ENCODE measurements around the gene FBXL4.

FBXL4 gene

GRCh38 chr6:98927534-98927933, 20.2 kb downstream of the FBXL4 start:
- H2BK15ac ChIP-seq (ENCODE audit: low read depth, poor library complexity, severe bottlenecking) = no peak overlapping the region
- H3K14ac ChIP-seq (ENCODE audit: low read length in 2 of 2) = no peak overlapping the region
- H2AFZ ChIP-seq (ENCODE audit: low read depth, low read length) = no peak overlapping the region
- DNase-seq = no peak
- no peak overlapping the region for H4K8ac ChIP-seq (ENCODE audit: low read length)
- no peak overlapping the region for H2BK5ac ChIP-seq (ENCODE audit: low read depth, low read length, poor library complexity, severe bottlenecking)
- no peak overlapping the region for H3K4me2 ChIP-seq (ENCODE audit: low read length, poor library complexity, severe bottlenecking)
- H3K9me3 ChIP-seq (ENCODE audit: control insufficient read depth, low read length) = no peaks in the 10 kb centered on the region
- H2BK120ac ChIP-seq (ENCODE audit: low read depth, low read length) = no peak overlapping the region
- no peak overlapping the region for H4K91ac ChIP-seq (ENCODE audit: low read length)
- no peak overlapping the region for H3K9ac ChIP-seq (ENCODE audit: low read length)
- peaks cover 2 to 31% of the 10 kb centered on the region in 2 experiments for H3K36me3 ChIP-seq (ENCODE audit: control insufficient read depth in 1 of 2, insufficient read depth in 2 of 2, low read depth in 1 of 2, low read length in 2 of 2)
- no peak overlapping the region for H3K4me3 ChIP-seq (ENCODE audit: insufficient read depth in 1 of 2, low read depth in 1 of 2, low read length in 2 of 2)
- no peak overlapping the region for H2AK5ac ChIP-seq (ENCODE audit: low read length, severe bottlenecking)
- H3K79me1 ChIP-seq (replicated peaks; ENCODE audit: low read length, poor library complexity, severe bottlenecking) = peaks cover 17% of the 10 kb centered on the region
- no peaks in the 10 kb centered on the region for H3K27me3 ChIP-seq (ENCODE audit: control insufficient read depth in 1 of 2, insufficient read depth in 1 of 2, low read length in 2 of 2)
- no peak overlapping the region for H3K23ac ChIP-seq (ENCODE audit: low read length in 2 of 2)
- H3K27ac ChIP-seq (ENCODE audit: low read length, poor library complexity, severe bottlenecking) = no peak overlapping the region
- no peak overlapping the region for H3K18ac ChIP-seq (ENCODE audit: low read depth in 1 of 2, low read length in 2 of 2)
- no peak overlapping the region for H3K4ac ChIP-seq (ENCODE audit: low read depth in 1 of 2, low read length in 2 of 2)
- no peak overlapping the region for H2BK12ac ChIP-seq (ENCODE audit: low read length in 2 of 2)
- H3K4me1 ChIP-seq (ENCODE audit: control insufficient read depth, insufficient read depth, low read depth, low read length) = no peaks in the 10 kb centered on the region

DNA sequence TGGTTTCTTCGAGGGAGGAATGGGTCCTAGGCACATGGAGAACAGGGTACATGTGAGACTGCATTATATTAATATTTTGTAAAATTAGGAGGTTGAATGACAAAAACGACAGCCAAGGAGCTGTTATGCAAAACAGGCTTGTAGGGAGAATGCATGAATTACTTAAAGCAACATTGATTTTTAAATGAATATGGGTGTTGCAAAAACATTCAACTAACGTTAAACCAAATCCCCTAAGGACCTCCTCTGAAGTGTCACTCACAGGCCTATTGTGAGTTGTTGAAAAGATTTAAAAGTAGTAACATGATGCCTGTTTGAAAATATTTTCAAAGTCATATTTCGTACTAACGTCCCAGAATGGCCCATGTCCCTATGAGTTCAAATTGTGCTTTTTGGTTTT, 21.9 kb downstream of the FBXL4 start:
- WGBS = 69% methylated on average over 2 of the region's 5 CpGs

GRCh38 chr6:98924647-98925046, 23.1 kb downstream of the FBXL4 start:
- DNase-seq = no peak
- Histone ChIP-seq H3K18ac (ENCODE audit: low read depth in 1 of 2, low read length in 2 of 2) (no peak overlapping the region), H3K27ac (ENCODE audit: low read length, poor library complexity, severe bottlenecking) (no peak overlapping the region), H2BK5ac (ENCODE audit: low read depth, low read length, poor library complexity, severe bottlenecking) (no peak overlapping the region), H3K4ac (ENCODE audit: low read depth in 1 of 2, low read length in 2 of 2) (no peak overlapping the region), H2BK120ac (ENCODE audit: low read depth, low read length) (no peak overlapping the region), H3K9ac (ENCODE audit: low read length) (no peak overlapping the region), H3K27me3 (ENCODE audit: control insufficient read depth in 1 of 2, insufficient read depth in 1 of 2, low read length in 2 of 2) (no peaks in the 10 kb centered on the region), H2BK12ac (ENCODE audit: low read length in 2 of 2) (no peak overlapping the region), H3K14ac (ENCODE audit: low read length in 2 of 2) (no peak overlapping the region), H2AK5ac (ENCODE audit: low read length, severe bottlenecking) (no peak overlapping the region), H3K4me3 (ENCODE audit: insufficient read depth in 1 of 2, low read depth in 1 of 2, low read length in 2 of 2) (no peak overlapping the region), H3K36me3 (ENCODE audit: control insufficient read depth in 1 of 2, insufficient read depth in 2 of 2, low read depth in 1 of 2, low read length in 2 of 2) (peaks cover 2 to 33% of the 10 kb centered on the region in 2 experiments), H3K79me1 (replicated peaks; ENCODE audit: low read length, poor library complexity, severe bottlenecking) (peaks cover 15% of the 10 kb centered on the region), H2AFZ (ENCODE audit: low read depth, low read length) (no peak overlapping the region), H3K4me2 (ENCODE audit: low read length, poor library complexity, severe bottlenecking) (no peak overlapping the region), H3K9me3 (ENCODE audit: control insufficient read depth, low read length) (no peaks in the 10 kb centered on the region), H3K23ac (ENCODE audit: low read length in 2 of 2) (no peak overlapping the region), H4K91ac (ENCODE audit: low read length) (no peak overlapping the region), H2BK15ac (ENCODE audit: low read depth, poor library complexity, severe bottlenecking) (no peak overlapping the region), H3K4me1 (ENCODE audit: control insufficient read depth, insufficient read depth, low read depth, low read length) (no peaks in the 10 kb centered on the region), H4K8ac (ENCODE audit: low read length) (no peak overlapping the region)
- 92% methylated on average over 4 of the region's 6 CpGs for WGBS

More for the DNA sequence above, 21.9 kb downstream of the FBXL4 start:
- H3K27me3 ChIP-seq (ENCODE audit: control insufficient read depth in 1 of 2, insufficient read depth in 1 of 2, low read length in 2 of 2) = no peaks in the 10 kb centered on the region
- peaks cover 2 to 31% of the 10 kb centered on the region in 2 experiments for H3K36me3 ChIP-seq (ENCODE audit: control insufficient read depth in 1 of 2, insufficient read depth in 2 of 2, low read depth in 1 of 2, low read length in 2 of 2)
- no peaks in the 10 kb centered on the region for H3K9me3 ChIP-seq (ENCODE audit: control insufficient read depth, low read length)
- no peak overlapping the region for H2AK5ac ChIP-seq (ENCODE audit: low read length, severe bottlenecking)
- no peak for DNase-seq
- peaks cover 15% of the 10 kb centered on the region for H3K79me1 ChIP-seq (replicated peaks; ENCODE audit: low read length, poor library complexity, severe bottlenecking)
- H3K9ac ChIP-seq (ENCODE audit: low read length) = no peak overlapping the region
- H4K8ac ChIP-seq (ENCODE audit: low read length) = no peak overlapping the region
- H3K4me2 ChIP-seq (ENCODE audit: low read length, poor library complexity, severe bottlenecking) = no peak overlapping the region
- H2BK5ac ChIP-seq (ENCODE audit: low read depth, low read length, poor library complexity, severe bottlenecking) = no peak overlapping the region
- H3K4me1 ChIP-seq (ENCODE audit: control insufficient read depth, insufficient read depth, low read depth, low read length) = no peaks in the 10 kb centered on the region
- H4K91ac ChIP-seq (ENCODE audit: low read length) = no peak overlapping the region
- H2BK12ac ChIP-seq (ENCODE audit: low read length in 2 of 2) = no peak overlapping the region
- no peak overlapping the region for H2AFZ ChIP-seq (ENCODE audit: low read depth, low read length)
- H3K14ac ChIP-seq (ENCODE audit: low read length in 2 of 2) = no peak overlapping the region
- H2BK15ac ChIP-seq (ENCODE audit: low read depth, poor library complexity, severe bottlenecking) = no peak overlapping the region
- no peak overlapping the region for H2BK120ac ChIP-seq (ENCODE audit: low read depth, low read length)
- H3K18ac ChIP-seq (ENCODE audit: low read depth in 1 of 2, low read length in 2 of 2) = no peak overlapping the region
- H3K4ac ChIP-seq (ENCODE audit: low read depth in 1 of 2, low read length in 2 of 2) = no peak overlapping the region
- H3K4me3 ChIP-seq (ENCODE audit: insufficient read depth in 1 of 2, low read depth in 1 of 2, low read length in 2 of 2) = no peak overlapping the region
- H3K27ac ChIP-seq (ENCODE audit: low read length, poor library complexity, severe bottlenecking) = no peak overlapping the region
- no peak overlapping the region for H3K23ac ChIP-seq (ENCODE audit: low read length in 2 of 2)

GRCh38 chr6:98920904-98921431, 26.8 kb downstream of the FBXL4 start:
- Histone ChIP-seq H2BK5ac (ENCODE audit: low read depth, low read length, poor library complexity, severe bottlenecking) (no peak overlapping the region), H3K14ac (ENCODE audit: low read length in 2 of 2) (no peak overlapping the region), H3K79me1 (replicated peaks; ENCODE audit: low read length, poor library complexity, severe bottlenecking) (peaks cover 12% of the 10 kb centered on the region), H3K18ac (ENCODE audit: low read depth in 1 of 2, low read length in 2 of 2) (no peak overlapping the region), H3K9me3 (ENCODE audit: control insufficient read depth, low read length) (no peaks in the 10 kb centered on the region), H2AK5ac (ENCODE audit: low read length, severe bottlenecking) (no peak overlapping the region), H4K91ac (ENCODE audit: low read length) (no peak overlapping the region), H3K27me3 (ENCODE audit: control insufficient read depth in 1 of 2, insufficient read depth in 1 of 2, low read length in 2 of 2) (no peaks in the 10 kb centered on the region), H3K4me3 (ENCODE audit: insufficient read depth in 1 of 2, low read depth in 1 of 2, low read length in 2 of 2) (no peak overlapping the region), H4K8ac (ENCODE audit: low read length) (no peak overlapping the region), H3K4me2 (ENCODE audit: low read length, poor library complexity, severe bottlenecking) (no peak overlapping the region), H3K23ac (ENCODE audit: low read length in 2 of 2) (no peak overlapping the region), H3K4ac (ENCODE audit: low read depth in 1 of 2, low read length in 2 of 2) (no peak overlapping the region), H3K27ac (ENCODE audit: low read length, poor library complexity, severe bottlenecking) (no peak overlapping the region), H2AFZ (ENCODE audit: low read depth, low read length) (no peak overlapping the region), H2BK15ac (ENCODE audit: low read depth, poor library complexity, severe bottlenecking) (no peak overlapping the region), H3K4me1 (ENCODE audit: control insufficient read depth, insufficient read depth, low read depth, low read length) (no peaks in the 10 kb centered on the region), H2BK12ac (ENCODE audit: low read length in 2 of 2) (no peak overlapping the region), H2BK120ac (ENCODE audit: low read depth, low read length) (no peak overlapping the region), H3K36me3 (ENCODE audit: control insufficient read depth in 1 of 2, insufficient read depth in 2 of 2, low read depth in 1 of 2, low read length in 2 of 2) (peaks cover 2 to 33% of the 10 kb centered on the region in 2 experiments), H3K9ac (ENCODE audit: low read length) (no peak overlapping the region)
- no peak for DNase-seq
